PC-9 (cell line): Measurements from ENCODE around the gene TRIML2. TPM values are rescaled to one million over a fixed set of nuclear protein-coding genes. Genes with fewer than 3 reads are reported as not detected.

Experiments used
- BruUV-seq: library from RNA; stranded (reverse); fragments of 400-500 nt; replicated peaks from 2 replicates; lab custom pipeline; 2021; lab: Mats Ljungman, UMichigan
- CTCF ChIA-PET: fragments of 300-600 bp; sonication (Branson Sonifier 250); formaldehyde crosslinking; loops from one replicate; lab custom pipeline; 2022; ENCODE audit warnings: antibody characterized with exemption; lab: Charles Lee
- POLR2A ChIA-PET: fragments of 300-600 bp; sonication (Branson Sonifier 250); formaldehyde crosslinking; loops from one replicate; lab custom pipeline; 2022; ENCODE audit warnings: antibody characterized with exemption; ENCODE audit not compliant: unreplicated experiment; lab: Charles Lee
- DNase-seq, 2 experiments: peaks; one replicate each; pipeline versions ENCODE4 v3.0.0 to v3.0.0-alpha.2; 2015 to 2022; ENCODE audit warnings: mixed read lengths in 1 of 2
- H2AFZ ChIP-seq: fragments of 200-600 bp; sonication (generic); 2 replicates; pipeline ENCODE4 v1.8.1; 2017; ENCODE audit warnings: antibody characterized with exemption
- H3F3A ChIP-seq: fragments of 200-600 bp; sonication (generic); 2 replicates; pipeline ENCODE4 v1.8.1; 2017; ENCODE audit warnings: antibody characterized with exemption, mild to moderate bottlenecking, low read depth; ENCODE audit not compliant: insufficient read depth
- H3K27ac ChIP-seq: fragments of 200-600 bp; sonication (generic); 2 replicates; pipeline ENCODE4 v1.6.1; 2016; ENCODE audit warnings: mixed run types
- H3K27me3 ChIP-seq: fragments of 200-600 bp; sonication (generic); 2 replicates; pipeline ENCODE4 v1.6.1; 2016; ENCODE audit warnings: low read depth, mixed run types; ENCODE audit not compliant: insufficient read depth
- H3K36me3 ChIP-seq: fragments of 200-600 bp; sonication (generic); 2 replicates; pipeline ENCODE4 v1.6.1; 2016; ENCODE audit warnings: low read depth, mixed run types
- H3K4me1 ChIP-seq: fragments of 200-600 bp; sonication (generic); replicated peaks from 2 replicates; pipeline ENCODE4 v1.6.1; 2016; ENCODE audit warnings: mixed run types; ENCODE audit not compliant: insufficient read depth
- H3K4me2 ChIP-seq: fragments of 200-600 bp; sonication (generic); 2 replicates; pipeline ENCODE4 v1.6.1; 2017; ENCODE audit warnings: mixed run types
- H3K4me3 ChIP-seq: fragments of 200-600 bp; sonication (generic); 2 replicates; pipeline ENCODE4 v1.6.1; 2016; ENCODE audit warnings: mixed run types
- H3K79me2 ChIP-seq: fragments of 200-600 bp; sonication (generic); 2 replicates; pipeline ENCODE4 v1.6.1; 2017; ENCODE audit warnings: low read depth, mixed run types
- H3K9me2 ChIP-seq: fragments of 200-600 bp; sonication (generic); 2 replicates; pipeline ENCODE4 v1.8.1; 2017; ENCODE audit warnings: mild to moderate bottlenecking; ENCODE audit not compliant: insufficient read depth
- H3K9me3 ChIP-seq: fragments of 200-600 bp; sonication (generic); 2 replicates; pipeline ENCODE4 v1.8.1; 2016; ENCODE audit warnings: low read depth; ENCODE audit not compliant: insufficient read depth
- H4K20me1 ChIP-seq: fragments of 200-600 bp; sonication (generic); 2 replicates; pipeline ENCODE4 v1.8.1; 2017; ENCODE audit not compliant: insufficient read depth
- EZH2 ChIP-seq: fragments of 200-600 bp; sonication (generic); IDR thresholded peaks from 2 replicates; pipeline ENCODE4 v1.8.0; 2017; ENCODE audit warnings: antibody characterized with exemption, low read depth
- intact Hi-C: fragments of 100-400 bp; cut with micrococcal nuclease; formaldehyde crosslinking; loops from one replicate; pipeline ENCODE4 v1.10.0; 2022; ENCODE audit not compliant: unreplicated experiment
- total RNA-seq: library from RNA; stranded (reverse); gene quantifications from 2 replicates; pipeline ENCODE4 v1.2.3, GENCODE V29; 2021
- TF ChIP-seq, protein P1 (sequence below): fragments of 200-600 bp; sonication (generic); conservative IDR thresholded peaks from 2 replicates; pipeline ENCODE4 v1.6.1; 2017; ENCODE audit warnings: mixed run types, antibody characterized with exemption, mild to moderate bottlenecking, moderate library complexity

The TRIML2 gene
- total RNA-seq, 1 experiment from 2014 or later: 0.28 TPM

DNA sequence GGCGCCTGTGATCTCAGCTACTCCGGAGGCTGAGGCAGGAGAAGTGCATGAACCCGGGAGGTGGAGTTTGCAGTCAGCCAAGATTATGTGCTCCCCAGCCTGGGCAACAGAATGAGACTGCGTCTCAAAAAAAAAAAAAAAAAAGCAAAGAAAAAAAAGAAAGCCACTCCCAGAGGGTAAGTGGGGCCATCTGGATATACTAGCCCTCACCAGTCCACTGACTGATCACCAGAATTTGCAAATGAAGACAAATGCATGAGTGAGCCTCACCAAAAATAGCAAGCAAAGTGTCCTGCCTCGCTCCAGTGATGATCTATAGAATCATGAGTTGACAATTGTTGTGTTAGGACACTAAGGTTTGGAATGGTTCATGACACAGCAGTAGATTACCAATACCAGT, 66.2 kb downstream of the TRIML2 start:
- CTCF ChIA-PET: no interaction called here

DNA sequence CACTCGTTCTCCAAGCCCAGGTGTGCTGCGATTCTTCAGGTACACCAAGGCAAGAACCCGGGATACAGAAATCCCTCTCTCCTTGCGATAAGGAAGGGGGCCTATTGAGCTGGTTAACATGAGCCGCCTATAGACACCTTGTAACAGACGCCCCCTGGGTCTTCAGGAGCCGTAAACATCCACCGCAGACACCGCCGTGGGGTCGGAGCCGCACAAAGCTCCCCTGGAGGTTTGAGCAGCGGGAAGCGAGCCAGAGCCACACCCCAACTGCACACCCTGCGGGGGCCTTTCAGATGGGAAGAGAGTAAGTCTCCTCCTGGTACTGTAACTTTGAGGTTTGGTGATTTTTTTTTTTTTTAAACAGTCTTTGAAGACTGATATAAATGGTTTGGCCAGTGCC, 67.2 kb downstream of the TRIML2 start:
- Histone ChIP-seq H2AFZ (no peak overlapping the region), H3K4me3 (no peak overlapping the region), H3F3A (no peaks in the 10 kb centered on the region), H3K27ac (no peak overlapping the region), H3K4me2 (no peak overlapping the region), H3K9me2 (no peaks in the 10 kb centered on the region), H3K9me3 (no peaks in the 10 kb centered on the region), H3K4me1 (no peaks in the 10 kb centered on the region), H3K36me3 (no peaks in the 10 kb centered on the region), H3K27me3 (peaks cover 3% of the 10 kb centered on the region; the same call in 1 of the 2 replicates), H4K20me1 (no peaks in the 10 kb centered on the region), H3K79me2 (no peaks in the 10 kb centered on the region)
- no TSS peak for BruUV-seq
- intact Hi-C loops: no loop called here
- POLR2A ChIA-PET: no interaction called here
- CTCF ChIA-PET: no interaction called here
- TF ChIP-seq, protein P1, sequence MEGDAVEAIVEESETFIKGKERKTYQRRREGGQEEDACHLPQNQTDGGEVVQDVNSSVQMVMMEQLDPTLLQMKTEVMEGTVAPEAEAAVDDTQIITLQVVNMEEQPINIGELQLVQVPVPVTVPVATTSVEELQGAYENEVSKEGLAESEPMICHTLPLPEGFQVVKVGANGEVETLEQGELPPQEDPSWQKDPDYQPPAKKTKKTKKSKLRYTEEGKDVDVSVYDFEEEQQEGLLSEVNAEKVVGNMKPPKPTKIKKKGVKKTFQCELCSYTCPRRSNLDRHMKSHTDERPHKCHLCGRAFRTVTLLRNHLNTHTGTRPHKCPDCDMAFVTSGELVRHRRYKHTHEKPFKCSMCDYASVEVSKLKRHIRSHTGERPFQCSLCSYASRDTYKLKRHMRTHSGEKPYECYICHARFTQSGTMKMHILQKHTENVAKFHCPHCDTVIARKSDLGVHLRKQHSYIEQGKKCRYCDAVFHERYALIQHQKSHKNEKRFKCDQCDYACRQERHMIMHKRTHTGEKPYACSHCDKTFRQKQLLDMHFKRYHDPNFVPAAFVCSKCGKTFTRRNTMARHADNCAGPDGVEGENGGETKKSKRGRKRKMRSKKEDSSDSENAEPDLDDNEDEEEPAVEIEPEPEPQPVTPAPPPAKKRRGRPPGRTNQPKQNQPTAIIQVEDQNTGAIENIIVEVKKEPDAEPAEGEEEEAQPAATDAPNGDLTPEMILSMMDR: no peak
- DNase-seq: no peak

More for the DNA sequence above, 66.2 kb downstream of the TRIML2 start:
- DNase-seq: no peak
- intact Hi-C loops: no loop called here
- no peaks in the 10 kb centered on the region for H3F3A ChIP-seq
- no peaks in the 10 kb centered on the region for H3K36me3 ChIP-seq
- H3K9me2 ChIP-seq: no peaks in the 10 kb centered on the region
- H3K4me3 ChIP-seq: no peak overlapping the region
- H3K4me1 ChIP-seq: no peaks in the 10 kb centered on the region
- no peaks in the 10 kb centered on the region for H4K20me1 ChIP-seq
- H3K79me2 ChIP-seq: no peaks in the 10 kb centered on the region
- no peaks in the 10 kb centered on the region for H3K9me3 ChIP-seq
- no peak overlapping the region for H3K27ac ChIP-seq
- H3K4me2 ChIP-seq: no peak overlapping the region
- no peak overlapping the region for H2AFZ ChIP-seq
- H3K27me3 ChIP-seq: peaks cover 4% of the 10 kb centered on the region; the same call in 1 of the 2 replicates
- POLR2A ChIA-PET: no interaction called here
- no TSS peak for BruUV-seq
- TF ChIP-seq EZH2: no peak
- TF ChIP-seq, protein P1: no peak

DNA sequence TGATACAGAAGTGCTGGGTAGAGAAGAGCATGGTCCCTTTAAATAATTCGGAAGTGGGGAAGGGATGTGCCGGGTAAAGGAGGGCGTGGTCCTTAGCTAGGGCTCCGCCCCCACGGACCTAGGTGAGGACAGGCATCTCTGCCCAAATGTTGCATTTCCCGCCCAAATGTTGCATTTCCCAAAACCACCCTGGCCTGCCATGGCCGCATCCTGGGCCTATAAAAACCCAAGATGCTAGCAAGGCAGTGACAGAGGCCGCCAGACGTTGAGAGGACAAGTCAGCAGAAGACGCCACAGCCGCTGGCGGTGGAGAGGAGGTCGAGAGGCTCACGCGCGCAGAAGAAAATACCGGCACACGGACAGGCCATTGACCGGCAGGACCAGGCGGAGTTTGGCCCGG, 67.7 kb downstream of the TRIML2 start:
- Histone ChIP-seq H3K27ac (no peak overlapping the region), H3F3A (no peaks in the 10 kb centered on the region), H4K20me1 (no peaks in the 10 kb centered on the region), H3K4me1 (no peaks in the 10 kb centered on the region), H3K4me3 (no peak overlapping the region), H3K9me2 (no peaks in the 10 kb centered on the region), H2AFZ (no peak overlapping the region), H3K9me3 (no peaks in the 10 kb centered on the region), H3K36me3 (no peaks in the 10 kb centered on the region), H3K79me2 (no peaks in the 10 kb centered on the region), H3K27me3 (no peaks in the 10 kb centered on the region; the same call in 1 of the 2 replicates), H3K4me2 (no peak overlapping the region)
- no TSS peak for BruUV-seq
- no peak for DNase-seq
- POLR2A ChIA-PET: no interaction called here
- CTCF ChIA-PET: no interaction called here
- intact Hi-C loops: no loop called here
- TF ChIP-seq, protein P1: no peak
- TF ChIP-seq EZH2: no peak

Other genes with a start within 250 kb of the TRIML2 start
- gene ZFP42, start 113.8 kb downstream of the TRIML2 start, total RNA-seq: not detected in 2 replicates
- not detected in 2 replicates for gene TRIML1, start 29.8 kb upstream of the TRIML2 start, total RNA-seq